Stimulated activated CD4-positive, alpha-beta T cell treated with anti-CD3 and anti-CD28 coated beads, Interleukin-15, amount 100 ng/mL, for 1 hour (primary cell): ENCODE data around the gene DTX3.
"Not testable (repeated sequence)": the region's sequence is repeated elsewhere in the genome, so short reads cannot be mapped to it uniquely, and the experiment has no call there.

Source experiments
- DNase-seq, 2 donors: peaks; one replicate each; pipeline ENCODE4 v3.0.0-alpha.2; 2020; ENCODE audit warnings: low read depth in 1 of 2, low spot score in 1 of 2

Gene DTX3

GRCh38 chr12:57606821-57607220 lies 2.2 kb downstream of the DTX3 start:
- DNase-seq: no peak

- no peak for DNase-seq
These were observed 3.5 kb downstream of the DTX3 start for GRCh38 chr12:57607958-57608663.

GRCh38 chr12:57609101-57609780 lies 4.6 kb downstream of the DTX3 start:
- no peak for DNase-seq

GRCh38 chr12:57609781-57610553 lies 5.3 kb downstream of the DTX3 start:
- DNase-seq: no peak

- no peak for DNase-seq
These were observed 6.0 kb downstream of the DTX3 start for GRCh38 chr12:57610554-57611107.

GRCh38 chr12:57611108-57611826 lies 6.6 kb downstream of the DTX3 start, which contains the start of gene ARHGEF25:
TSS of gene ARHGEF25 (plus strand) at chr12:57611435. CDS start at chr12:57611895, 460 bp downstream.
- peak in 1 of 2 donors; percentile 45 for DNase-seq

GRCh38 chr12:57611827-57612710 lies 7.4 kb downstream of the DTX3 start:
- DNase-seq: no peak

GRCh38 chr12:57612711-57613426 lies 8.2 kb downstream of the DTX3 start:
- no peak for DNase-seq

GRCh38 chr12:57613427-57614109 lies 8.9 kb downstream of the DTX3 start:
- DNase-seq: no peak

- no peak for DNase-seq
These were observed 9.7 kb downstream of the DTX3 start for GRCh38 chr12:57614178-57614947.

GRCh38 chr12:57614948-57615500 lies 10.4 kb downstream of the DTX3 start:
- DNase-seq: no peak

GRCh38 chr12:57615637-57616036 lies 11.0 kb downstream of the DTX3 start:
- no peak for DNase-seq

- DNase-seq: no peak
These were observed 11.9 kb downstream of the DTX3 start for GRCh38 chr12:57616383-57617101.

GRCh38 chr12:57617942-57618341 lies 13.3 kb downstream of the DTX3 start:
- no peak for DNase-seq

- not testable (repeated sequence) for DNase-seq
These were observed 13.8 kb downstream of the DTX3 start for GRCh38 chr12:57618431-57618830.

GRCh38 chr12:57618966-57619433 lies 14.4 kb downstream of the DTX3 start:
- no peak for DNase-seq
